OCI-LY7 (cell line): Measurements from ENCODE around the gene TTC7B. TPM values are rescaled to one million over a fixed set of nuclear protein-coding genes. Genes with fewer than 3 reads are reported as not detected.

Experiments used
- BruUV-seq: library from RNA; stranded (reverse); fragments of 400-500 nt; replicated peaks from 2 replicates; lab custom pipeline; 2021; lab: Mats Ljungman, UMichigan
- CTCF ChIA-PET: fragments of 300-600 bp; sonication (Branson Sonifier 250); formaldehyde crosslinking; loops from one replicate; lab custom pipeline; 2022; ENCODE audit warnings: antibody characterized with exemption; ENCODE audit not compliant: unreplicated experiment; lab: Charles Lee
- POLR2A ChIA-PET: fragments of 300-600 bp; sonication (Branson Sonifier 250); formaldehyde crosslinking; loops from one replicate; lab custom pipeline; 2022; ENCODE audit warnings: antibody characterized with exemption; lab: Charles Lee
- DNase-seq: peaks from one replicate; pipeline ENCODE4 v3.0.0-alpha.2; 2015; ENCODE audit warnings: low spot score
- H2AFZ ChIP-seq: fragments of 200-600 bp; sonication (generic), shearing (Covaris generic); 2 replicates; pipeline ENCODE4 v1.6.1; 2014; ENCODE audit warnings: mild to moderate bottlenecking, antibody characterized with exemption, low read length, moderate library complexity
- H3K27ac ChIP-seq: fragments of 200-600 bp; sonication (generic); 2 replicates; pipeline ENCODE4 v1.5.1; 2014; ENCODE audit warnings: mixed run types, low read depth, mild to moderate bottlenecking, moderate library complexity, low read length, inconsistent platforms; ENCODE audit not compliant: poor library complexity, severe bottlenecking
- H3K36me3 ChIP-seq: fragments of 200-600 bp; sonication (generic); 2 replicates; pipeline ENCODE4 v1.6.1; 2014; ENCODE audit warnings: mild to moderate bottlenecking, antibody characterized with exemption, low read length, moderate library complexity, mixed read lengths; ENCODE audit not compliant: insufficient read depth
- H3K4me1 ChIP-seq: fragments of 200-600 bp; sonication (generic); 2 replicates; pipeline ENCODE4 v1.5.1; 2014; ENCODE audit warnings: mild to moderate bottlenecking, low read length; ENCODE audit not compliant: insufficient read depth, poor library complexity, severe bottlenecking
- H3K4me2 ChIP-seq: fragments of 200-600 bp; sonication (generic); 2 replicates; pipeline ENCODE4 v1.6.1; 2014; ENCODE audit warnings: mild to moderate bottlenecking, low read length
- H3K4me3 ChIP-seq: fragments of 200-600 bp; sonication (generic); 2 replicates; pipeline ENCODE4 v1.5.1; 2014; ENCODE audit warnings: mild to moderate bottlenecking, low read depth, low read length; ENCODE audit not compliant: poor library complexity, severe bottlenecking
- H3K79me2 ChIP-seq: fragments of 200-600 bp; sonication (generic); 2 replicates; pipeline ENCODE4 v1.6.1; 2016; ENCODE audit warnings: low read depth, mild to moderate bottlenecking, low read length, moderate library complexity, mixed read lengths; ENCODE audit not compliant: insufficient read depth
- H3K9me2 ChIP-seq: fragments of 200-600 bp; sonication (generic); 2 replicates; pipeline ENCODE4 v1.6.1; 2016; ENCODE audit warnings: mild to moderate bottlenecking, low read length, mixed read lengths; ENCODE audit not compliant: insufficient read depth
- H3K9me3 ChIP-seq: fragments of 200-600 bp; sonication (generic); 2 replicates; pipeline ENCODE4 v1.6.1; 2014; ENCODE audit warnings: mild to moderate bottlenecking, mixed run types, low read length, mixed read lengths
- H4K20me1 ChIP-seq: fragments of 200-600 bp; sonication (generic); 2 replicates; pipeline ENCODE4 v1.6.1; 2014; ENCODE audit warnings: mild to moderate bottlenecking, antibody characterized with exemption, low read length, moderate library complexity, mixed read lengths; ENCODE audit not compliant: insufficient read depth
- EZH2phosphoT487 ChIP-seq: fragments of 200-600 bp; sonication (generic); IDR thresholded peaks from 2 replicates; pipeline ENCODE4 v1.6.1; 2018; ENCODE audit warnings: low read depth, borderline replicate concordance, mild to moderate bottlenecking, mixed run types, antibody characterized with exemption, low read length, moderate library complexity, mixed read lengths
- intact Hi-C: fragments of 100-400 bp; cut with micrococcal nuclease; formaldehyde crosslinking; loops from one replicate; pipeline ENCODE4 v1.10.0; 2022; ENCODE audit not compliant: unreplicated experiment
- total RNA-seq, 2 experiments: library from RNA; depleted of rRNA in 1 of 2; stranded (reverse); fragments of >200 nt in 1 of 2; shearing (Covaris generic) in 1 of 2; gene quantifications; 2 replicates each; pipeline ENCODE4 v1.2.3, GENCODE V29; 2014 to 2022
- TF ChIP-seq, protein P1 (sequence below): fragments of 200-600 bp; sonication (generic); conservative IDR thresholded peaks from 2 replicates; pipeline ENCODE4 v1.5.1; 2014; ENCODE audit warnings: mild to moderate bottlenecking, antibody characterized with exemption, low read length, moderate library complexity, mixed read lengths

TTC7B gene
- total RNA-seq, 2 experiments from 2014 or later = 0.19 to 0.51 TPM

DNA sequence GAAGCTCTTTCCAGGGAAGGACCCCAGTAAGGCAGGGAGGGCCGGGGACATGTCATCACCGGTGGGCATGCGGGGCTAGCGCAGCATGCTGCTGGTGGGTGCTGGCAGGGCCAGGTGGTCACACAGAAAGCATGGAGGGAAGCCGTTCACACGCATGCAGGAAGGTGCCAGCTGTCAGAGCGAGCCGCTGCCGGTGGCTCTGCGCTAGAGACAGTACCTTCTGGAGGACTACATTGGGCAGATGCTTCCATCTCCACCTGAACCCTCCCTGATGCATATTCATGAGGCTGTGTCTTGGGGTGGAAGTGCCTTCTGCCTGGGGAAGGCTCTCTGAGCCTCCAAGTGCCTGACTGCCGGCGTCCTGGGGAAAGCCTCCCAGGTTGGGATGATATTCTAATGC lies 215.6 kb downstream of the TTC7B start:
- intact Hi-C loops = no loop called here
- no peaks in the 10 kb centered on the region for H3K9me2 ChIP-seq
- DNase-seq = no peak
- CTCF ChIA-PET = no interaction called here
- no TSS peak for BruUV-seq
- TF ChIP-seq EZH2phosphoT487 = no peak
- TF ChIP-seq, protein P1, sequence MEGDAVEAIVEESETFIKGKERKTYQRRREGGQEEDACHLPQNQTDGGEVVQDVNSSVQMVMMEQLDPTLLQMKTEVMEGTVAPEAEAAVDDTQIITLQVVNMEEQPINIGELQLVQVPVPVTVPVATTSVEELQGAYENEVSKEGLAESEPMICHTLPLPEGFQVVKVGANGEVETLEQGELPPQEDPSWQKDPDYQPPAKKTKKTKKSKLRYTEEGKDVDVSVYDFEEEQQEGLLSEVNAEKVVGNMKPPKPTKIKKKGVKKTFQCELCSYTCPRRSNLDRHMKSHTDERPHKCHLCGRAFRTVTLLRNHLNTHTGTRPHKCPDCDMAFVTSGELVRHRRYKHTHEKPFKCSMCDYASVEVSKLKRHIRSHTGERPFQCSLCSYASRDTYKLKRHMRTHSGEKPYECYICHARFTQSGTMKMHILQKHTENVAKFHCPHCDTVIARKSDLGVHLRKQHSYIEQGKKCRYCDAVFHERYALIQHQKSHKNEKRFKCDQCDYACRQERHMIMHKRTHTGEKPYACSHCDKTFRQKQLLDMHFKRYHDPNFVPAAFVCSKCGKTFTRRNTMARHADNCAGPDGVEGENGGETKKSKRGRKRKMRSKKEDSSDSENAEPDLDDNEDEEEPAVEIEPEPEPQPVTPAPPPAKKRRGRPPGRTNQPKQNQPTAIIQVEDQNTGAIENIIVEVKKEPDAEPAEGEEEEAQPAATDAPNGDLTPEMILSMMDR = no peak
- no peak overlapping the region for H2AFZ ChIP-seq
- no peaks in the 10 kb centered on the region for H3K4me1 ChIP-seq
- POLR2A ChIA-PET = interaction anchor here (0.6 to 0.9 kb wide), 2 partner anchors 11 to 19 kb away, joined by 3 read pairs; no protein-coding TSS in a partner anchor
- no peaks in the 10 kb centered on the region for H3K36me3 ChIP-seq
- no peak overlapping the region for H3K27ac ChIP-seq
- no peaks in the 10 kb centered on the region for H4K20me1 ChIP-seq
- H3K9me3 ChIP-seq = no peaks in the 10 kb centered on the region
- H3K4me2 ChIP-seq = no peak overlapping the region
- H3K4me3 ChIP-seq = no peak overlapping the region
- no peaks in the 10 kb centered on the region for H3K79me2 ChIP-seq

DNA sequence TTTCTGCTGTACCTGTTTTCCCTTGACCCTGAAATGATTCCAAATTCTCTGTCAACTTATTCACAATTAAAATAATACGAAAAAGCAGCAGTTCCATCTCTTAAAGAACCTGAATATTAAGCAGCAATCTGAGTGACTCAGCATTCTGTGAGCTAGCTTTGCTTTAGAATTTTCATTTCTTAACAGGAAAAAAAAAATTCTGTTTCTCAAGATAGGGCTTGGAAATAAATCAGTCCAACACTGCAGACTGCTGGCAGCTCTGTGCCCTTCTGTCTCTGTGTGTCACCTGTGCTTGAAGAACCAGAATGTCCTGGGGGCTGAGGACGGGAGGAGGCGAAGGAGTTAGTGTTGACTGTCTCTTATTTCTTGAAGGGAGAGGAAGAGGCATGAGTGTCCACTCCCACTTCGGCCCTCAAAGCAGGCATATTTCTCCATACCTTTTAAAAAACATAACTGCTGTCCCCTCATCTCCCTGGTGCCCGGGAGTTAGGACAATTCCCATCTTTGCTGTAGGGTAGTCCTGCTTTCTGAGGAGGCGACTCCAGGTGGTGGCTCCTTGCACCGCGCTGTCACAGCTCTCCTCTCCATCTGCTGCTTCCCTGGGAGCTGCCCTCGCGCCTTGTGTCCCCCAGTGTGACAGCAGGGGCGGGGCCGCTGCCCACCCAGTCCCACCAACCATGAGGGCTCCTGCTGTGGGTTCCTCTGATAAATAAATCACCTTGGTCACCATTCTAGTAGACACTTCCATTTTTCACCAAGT lies 216.3 kb downstream of the TTC7B start:
- H3K36me3 ChIP-seq = no peaks in the 10 kb centered on the region
- H2AFZ ChIP-seq = no peak overlapping the region
- ChIA-PET CTCF (no interaction called here), POLR2A (interaction anchor here (0.9 kb wide), 1 partner anchor 10 kb away, joined by 3 read pairs; no protein-coding TSS in a partner anchor)
- DNase-seq = no peak
- H3K4me2 ChIP-seq = no peak overlapping the region
- no peaks in the 10 kb centered on the region for H3K9me3 ChIP-seq
- H4K20me1 ChIP-seq = no peaks in the 10 kb centered on the region
- no peaks in the 10 kb centered on the region for H3K4me1 ChIP-seq
- H3K27ac ChIP-seq = no peak overlapping the region
- no peaks in the 10 kb centered on the region for H3K79me2 ChIP-seq
- H3K4me3 ChIP-seq = no peak overlapping the region
- TF ChIP-seq, protein P1 = no peak
- TF ChIP-seq EZH2phosphoT487 = no peak
- BruUV-seq = no TSS peak
- intact Hi-C loops = no loop called here
- H3K9me2 ChIP-seq = no peaks in the 10 kb centered on the region

DNA sequence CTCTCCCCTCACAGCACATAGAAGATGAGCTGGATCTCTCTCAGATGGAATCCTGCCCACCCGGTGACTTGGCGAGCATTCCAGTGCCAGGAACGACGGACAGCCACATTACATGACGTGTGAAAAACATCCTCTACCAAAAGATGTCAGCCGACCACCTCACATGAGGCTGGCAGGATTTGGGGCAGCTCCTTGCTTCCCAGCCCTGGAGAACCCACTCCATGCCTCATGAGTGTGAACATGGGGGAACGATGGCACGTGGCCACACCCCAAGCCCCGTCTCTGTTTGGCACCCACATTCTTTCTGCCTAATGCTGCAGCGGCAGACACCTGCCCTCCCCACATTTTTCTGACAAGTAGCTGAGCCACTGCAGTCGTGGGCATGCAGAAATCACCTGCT lies 216.9 kb downstream of the TTC7B start:
- H3K9me2 ChIP-seq = no peaks in the 10 kb centered on the region
- H3K9me3 ChIP-seq = no peaks in the 10 kb centered on the region
- no TSS peak for BruUV-seq
- H3K79me2 ChIP-seq = no peaks in the 10 kb centered on the region
- H3K4me3 ChIP-seq = no peak overlapping the region
- no peak for TF ChIP-seq EZH2phosphoT487
- TF ChIP-seq, protein P1 = no peak
- ChIA-PET CTCF (no interaction called here), POLR2A (no interaction called here)
- DNase-seq = no peak
- H4K20me1 ChIP-seq = no peaks in the 10 kb centered on the region
- no peak overlapping the region for H2AFZ ChIP-seq
- no peak overlapping the region for H3K4me2 ChIP-seq
- H3K27ac ChIP-seq = no peak overlapping the region
- intact Hi-C loops = no loop called here
- H3K4me1 ChIP-seq = no peaks in the 10 kb centered on the region
- no peaks in the 10 kb centered on the region for H3K36me3 ChIP-seq
